Ectodermal cell (in vitro differentiated cells): ENCODE measurements around the gene ACY1.
A peak's percentile ranks its signal among the peaks of the same experiment; 100 is the strongest.

Experiments
- H3K27ac ChIP-seq: 2 replicates; pipeline ENCODE4 v1.7.0; 2013; ENCODE audit warnings: mild to moderate bottlenecking, low read depth, low read length; ENCODE audit not compliant: insufficient read depth, poor library complexity, severe bottlenecking
- H3K27me3 ChIP-seq: 2 replicates; pipeline ENCODE4 v1.7.0; 2013; ENCODE audit warnings: mild to moderate bottlenecking, low read length; ENCODE audit not compliant: insufficient read depth, control insufficient read depth, poor library complexity, severe bottlenecking
- H3K36me3 ChIP-seq: one replicate; pipeline ENCODE4 v1.7.0; 2013; ENCODE audit warnings: low read length; ENCODE audit not compliant: control insufficient read depth, insufficient read depth
- H3K4me1 ChIP-seq: one replicate; pipeline ENCODE4 v1.7.0; 2013; ENCODE audit warnings: low read length; ENCODE audit not compliant: control insufficient read depth, insufficient read depth
- H3K4me3 ChIP-seq: 2 replicates; pipeline ENCODE4 v1.7.0; 2013; ENCODE audit warnings: low read depth, low read length, control low read depth; ENCODE audit not compliant: insufficient read depth
- H3K9me3 ChIP-seq: 2 replicates; pipeline ENCODE4 v1.7.0; 2013; ENCODE audit warnings: mild to moderate bottlenecking, low read length, moderate library complexity; ENCODE audit not compliant: control insufficient read depth
- WGBS, 2 experiments: methylation state at CpG; one replicate each; pipeline ENCODE4 v1.1.7; 2013; ENCODE audit warnings: missing lambda C conversion rate in 2 of 2; 5-methylcytosine and 5-hydroxymethylcytosine counted together

The ACY1 gene

GRCh38 chr3:51947215-51947900, 36.0 kb upstream of the ACY1 start:
- Histone ChIP-seq H3K27ac (no peak overlapping the region), H3K36me3 (no peaks in the 10 kb centered on the region), H3K9me3 (no peaks in the 10 kb centered on the region), H3K4me1 (no peaks in the 10 kb centered on the region), H3K27me3 (peaks cover 25% of the 10 kb centered on the region), H3K4me3 (no peak overlapping the region)
- WGBS, 2 experiments, result 77 to 79% methylated on average over 13 of the region's 13 CpGs

- Histone ChIP-seq H3K4me3 (no peak overlapping the region), H3K4me1 (peaks cover under 1% of the 10 kb centered on the region), H3K27ac (no peak overlapping the region), H3K27me3 (peaks cover 28% of the 10 kb centered on the region), H3K36me3 (no peaks in the 10 kb centered on the region), H3K9me3 (no peaks in the 10 kb centered on the region)
- whole genome bisulfite sequencing, 2 experiments, result 88 to 89% methylated on average over 10 of the region's 10 CpGs
These were observed 35.2 kb upstream of the ACY1 start for GRCh38 chr3:51948016-51948580.

GRCh38 chr3:51949121-51949520, 34.2 kb upstream of the ACY1 start:
- no peak overlapping the region for H3K27ac ChIP-seq
- no peaks in the 10 kb centered on the region for H3K36me3 ChIP-seq
- no peaks in the 10 kb centered on the region for H3K9me3 ChIP-seq
- 91 to 93% methylated on average over 5 of the region's 5 CpGs for WGBS, 2 experiments
- peaks cover 3% of the 10 kb centered on the region for H3K4me1 ChIP-seq
- no peak overlapping the region for H3K4me3 ChIP-seq
- peaks cover 39% of the 10 kb centered on the region for H3K27me3 ChIP-seq

- Histone ChIP-seq H3K36me3 (no peaks in the 10 kb centered on the region), H3K9me3 (no peaks in the 10 kb centered on the region), H3K4me3 (no peak overlapping the region), H3K27ac (no peak overlapping the region), H3K27me3 (peaks cover 56% of the 10 kb centered on the region), H3K4me1 (peaks cover 6% of the 10 kb centered on the region)
- WGBS, 2 experiments, result 95 to 98% methylated on average over 2 of the region's 2 CpGs
These were observed 32.4 kb upstream of the ACY1 start for GRCh38 chr3:51950899-51951298.

GRCh38 chr3:51953445-51953844, 29.9 kb upstream of the ACY1 start:
- no peaks in the 10 kb centered on the region for H3K9me3 ChIP-seq

GRCh38 chr3:51954105-51954504, 29.2 kb upstream of the ACY1 start:
- whole genome bisulfite sequencing, 2 experiments, result 86 to 88% methylated on average over 6 of the region's 6 CpGs
- Histone ChIP-seq H3K9me3 (no peaks in the 10 kb centered on the region), H3K4me3 (no peak overlapping the region), H3K27ac (no peak overlapping the region), H3K4me1 (peaks cover 6% of the 10 kb centered on the region), H3K36me3 (peaks cover 12% of the 10 kb centered on the region), H3K27me3 (peaks cover 69% of the 10 kb centered on the region)

More at GRCh38 chr3:51953445-51953844, 29.9 kb upstream of the ACY1 start:
- WGBS, 2 experiments, result 90 to 91% methylated on average over 3 of the region's 3 CpGs
- H3K4me3 ChIP-seq, result no peak overlapping the region
- peaks cover 7% of the 10 kb centered on the region for H3K36me3 ChIP-seq
- peaks cover 6% of the 10 kb centered on the region for H3K4me1 ChIP-seq
- no peak overlapping the region for H3K27ac ChIP-seq
- H3K27me3 ChIP-seq, result peaks cover 69% of the 10 kb centered on the region

GRCh38 chr3:51954713-51955112, 28.6 kb upstream of the ACY1 start:
- peaks cover 15% of the 10 kb centered on the region for H3K36me3 ChIP-seq
- H3K4me1 ChIP-seq, result peaks cover 6% of the 10 kb centered on the region
- no peak overlapping the region for H3K27ac ChIP-seq
- no peaks in the 10 kb centered on the region for H3K9me3 ChIP-seq
- 85 to 87% methylated on average over 1 of the region's 1 CpG for WGBS, 2 experiments
- peaks cover 68% of the 10 kb centered on the region for H3K27me3 ChIP-seq
- H3K4me3 ChIP-seq, result no peak overlapping the region

- WGBS, 2 experiments, result 22 to 24% methylated on average over 33 of the region's 33 CpGs
- H3K36me3 ChIP-seq, result peaks cover 21% of the 10 kb centered on the region
- H3K9me3 ChIP-seq, result no peaks in the 10 kb centered on the region
- H3K4me3 ChIP-seq, result peak within 1 kb of the TSS; percentile 42
- H3K27me3 ChIP-seq, result peaks cover 62% of the 10 kb centered on the region
- no peak within 1 kb of the TSS for H3K27ac ChIP-seq
- peaks cover 6% of the 10 kb centered on the region for H3K4me1 ChIP-seq
These were observed 28.0 kb upstream of the ACY1 start, which contains the start of gene GPR62 for GRCh38 chr3:51955175-51955892. GPR62 (plus strand) TSS chr3:51955381; CDS start chr3:51955653, 272 bp downstream.

GRCh38 chr3:51955893-51956770, 27.2 kb upstream of the ACY1 start:
- Histone ChIP-seq H3K36me3 (peaks cover 23% of the 10 kb centered on the region), H3K4me1 (peaks cover 6% of the 10 kb centered on the region), H3K27me3 (peaks cover 54% of the 10 kb centered on the region), H3K9me3 (no peaks in the 10 kb centered on the region), H3K27ac (no peak overlapping the region), H3K4me3 (peak overlapping the region; percentile 42)
- WGBS, 2 experiments, result 3% methylated on average over 97 of the region's 97 CpGs
